Gastroesophageal sphincter (tissue), 3 donors: ENCODE measurements around the gene ZNF331.

Source experiments
- CTCF ChIP-seq, 4 experiments: fragments of 200-600 bp in 2 of 4; fragments of 450-650 bp in 2 of 4; sonication (generic) in 1 of 4; IDR thresholded peaks; one replicate each; pipeline ENCODE4 v1.5.1; 2017 to 2019; ENCODE audit warnings: antibody characterized with exemption in 4 of 4, mild to moderate bottlenecking in 2 of 4, moderate library complexity in 2 of 4
- POLR2A ChIP-seq, 2 donors: fragments of 450-650 bp; IDR thresholded peaks; one replicate each; pipeline ENCODE4 v1.6.1; 2017; ENCODE audit warnings: antibody characterized with exemption in 2 of 2, mild to moderate bottlenecking in 2 of 2, moderate library complexity in 1 of 2

GRCh38 chr19:53586277-53586691 is 48.3 kb downstream of the ZNF331 start:
- TF ChIP-seq POLR2A (IDR thresholded peaks at IDR 0.05), result no peak
- TF ChIP-seq CTCF (IDR thresholded peaks at IDR 0.05), result no peak
